Trophoblast cell (in vitro differentiated cells and primary cell): Measurements from ENCODE around the gene CYTH2.
"Not testable (repeated sequence)": the region's sequence is repeated elsewhere in the genome, so short reads cannot be mapped to it uniquely, and the experiment has no call there.

Experiments used
- DNase-seq, 2 donors: peaks; one replicate each; pipeline ENCODE4 v3.0.0-alpha.2; 2016
- H2AFZ ChIP-seq: 2 replicates; pipeline ENCODE4 v1.6.1; 2013; ENCODE audit warnings: low read length, moderate library complexity, mild to moderate bottlenecking; ENCODE audit not compliant: insufficient read depth, poor library complexity
- H2AK5ac ChIP-seq: 2 replicates; pipeline ENCODE4 v1.6.1; 2013; ENCODE audit warnings: mild to moderate bottlenecking, low read length
- H2BK120ac ChIP-seq: 2 replicates; pipeline ENCODE4 v1.6.1; 2013; ENCODE audit warnings: low read length, mild to moderate bottlenecking, moderate library complexity; ENCODE audit not compliant: insufficient read depth, poor library complexity
- H2BK12ac ChIP-seq: 2 replicates; pipeline ENCODE4 v1.6.1; 2013; ENCODE audit warnings: mild to moderate bottlenecking, low read length, moderate library complexity
- H2BK5ac ChIP-seq: 2 replicates; pipeline ENCODE4 v1.6.1; 2013; ENCODE audit warnings: low read length, low read depth, moderate library complexity, mild to moderate bottlenecking; ENCODE audit not compliant: poor library complexity
- H3K14ac ChIP-seq: 2 replicates; pipeline ENCODE4 v1.6.1; 2013; ENCODE audit warnings: mild to moderate bottlenecking, low read length
- H3K18ac ChIP-seq: 2 replicates; pipeline ENCODE4 v1.6.1; 2013; ENCODE audit warnings: mild to moderate bottlenecking, low read length
- H3K23ac ChIP-seq: 2 replicates; pipeline ENCODE4 v1.6.1; 2013; ENCODE audit warnings: low read length
- H3K27ac ChIP-seq: 2 replicates; pipeline ENCODE4 v1.5.1; 2013; ENCODE audit warnings: low read depth, mild to moderate bottlenecking, inconsistent platforms, low read length, moderate library complexity
- H3K27me3 ChIP-seq: 2 replicates; pipeline ENCODE4 v1.6.1; 2013; ENCODE audit warnings: inconsistent platforms, mild to moderate bottlenecking, low read length, moderate library complexity; ENCODE audit not compliant: insufficient read depth
- H3K36me3 ChIP-seq, 2 experiments: 1 replicate in 1 of 2; 2 replicates in 1 of 2; pipeline ENCODE4 v1.6.1; 2013; ENCODE audit warnings: low read length in 2 of 2, mild to moderate bottlenecking in 2 of 2, moderate library complexity in 1 of 2; ENCODE audit not compliant: insufficient read depth in 2 of 2, control insufficient read depth in 1 of 2
- H3K4ac ChIP-seq: 2 replicates; pipeline ENCODE4 v1.6.1; 2013; ENCODE audit warnings: low read depth, mild to moderate bottlenecking, low read length, moderate library complexity
- H3K4me1 ChIP-seq, 2 experiments: 1 replicate in 1 of 2; 2 replicates in 1 of 2; pipeline ENCODE4 v1.6.1; 2013; ENCODE audit warnings: low read length in 2 of 2, mild to moderate bottlenecking in 2 of 2, moderate library complexity in 1 of 2; ENCODE audit not compliant: insufficient read depth in 2 of 2, control insufficient read depth in 1 of 2
- H3K4me2 ChIP-seq: 2 replicates; pipeline ENCODE4 v1.6.1; 2013; ENCODE audit warnings: inconsistent platforms, mild to moderate bottlenecking, low read length, moderate library complexity
- H3K4me3 ChIP-seq: 2 replicates; pipeline ENCODE4 v1.5.1; 2013; ENCODE audit warnings: mild to moderate bottlenecking, low read depth, low read length, inconsistent platforms
- H3K79me1 ChIP-seq: one replicate; pipeline ENCODE4 v1.6.1; 2013; ENCODE audit warnings: low read length
- H3K79me2 ChIP-seq: 2 replicates; pipeline ENCODE4 v1.6.1; 2013; ENCODE audit warnings: low read length, mild to moderate bottlenecking; ENCODE audit not compliant: control insufficient read depth, insufficient read depth, poor library complexity
- H3K9ac ChIP-seq: 2 replicates; pipeline ENCODE4 v1.6.1; 2013; ENCODE audit warnings: mild to moderate bottlenecking, low read length
- H3K9me3 ChIP-seq: 2 replicates; pipeline ENCODE4 v1.6.1; 2013; ENCODE audit warnings: low read depth, mild to moderate bottlenecking, control low read depth, inconsistent platforms, low read length; ENCODE audit not compliant: insufficient read depth
- H4K12ac ChIP-seq: 2 replicates; pipeline ENCODE4 v1.6.1; 2013; ENCODE audit warnings: low read depth, mild to moderate bottlenecking, low read length, moderate library complexity
- H4K8ac ChIP-seq: 2 replicates; pipeline ENCODE4 v1.6.1; 2013; ENCODE audit warnings: low read depth, mild to moderate bottlenecking, low read length, moderate library complexity
- H4K91ac ChIP-seq: one replicate; pipeline ENCODE4 v1.6.1; 2013; ENCODE audit warnings: low read depth, mild to moderate bottlenecking, low read length, moderate library complexity
- WGBS: extraction: QIAGEN DNeasy Blood & Tissue Kit; methylation state at CpG from one replicate; pipeline ENCODE4 v1.1.7; 2013; ENCODE audit warnings: missing lambda C conversion rate; ENCODE audit not compliant: insufficient read length, insufficient coverage; ENCODE audit errors: extremely low coverage; 5-methylcytosine and 5-hydroxymethylcytosine counted together

Gene CYTH2

GRCh38 chr19:48487544-48487943 lies 18.4 kb downstream of the CYTH2 start:
- no peak overlapping the region for H2BK5ac ChIP-seq
- no peak overlapping the region for H2BK12ac ChIP-seq
- no peaks in the 10 kb centered on the region for H3K27me3 ChIP-seq
- H3K18ac ChIP-seq, result no peak overlapping the region
- H2AK5ac ChIP-seq, result no peak overlapping the region
- no peaks in the 10 kb centered on the region for H3K9me3 ChIP-seq
- H3K14ac ChIP-seq, result no peak overlapping the region
- H4K8ac ChIP-seq, result no peak overlapping the region
- H3K27ac ChIP-seq, result no peak overlapping the region
- no peak overlapping the region for H3K9ac ChIP-seq
- H3K4me3 ChIP-seq, result no peak overlapping the region
- no peak overlapping the region for H3K23ac ChIP-seq
- no peak overlapping the region for H4K12ac ChIP-seq
- WGBS, result no CpG with 5 or more reads among the region's 6 CpGs
- no peak overlapping the region for H3K4ac ChIP-seq
- H2AFZ ChIP-seq, result no peak overlapping the region
- no peaks in the 10 kb centered on the region for H3K79me1 ChIP-seq
- no peak overlapping the region for H3K4me2 ChIP-seq
- peaks cover 0 to 4% of the 10 kb centered on the region in 2 experiments for H3K4me1 ChIP-seq
- no peaks in the 10 kb centered on the region for H3K79me2 ChIP-seq
- no peak for DNase-seq
- no peak overlapping the region for H2BK120ac ChIP-seq
- H4K91ac ChIP-seq, result no peak overlapping the region
- H3K36me3 ChIP-seq, result peaks cover 0 to 4% of the 10 kb centered on the region in 2 experiments

GRCh38 chr19:48487948-48488347 lies 18.8 kb downstream of the CYTH2 start:
- no peak overlapping the region for H4K12ac ChIP-seq
- H2BK5ac ChIP-seq, result no peak overlapping the region
- no peak overlapping the region for H3K4ac ChIP-seq
- H3K4me3 ChIP-seq, result no peak overlapping the region
- H2BK120ac ChIP-seq, result no peak overlapping the region
- H2AK5ac ChIP-seq, result no peak overlapping the region
- H4K8ac ChIP-seq, result no peak overlapping the region
- H2AFZ ChIP-seq, result no peak overlapping the region
- no peak overlapping the region for H3K14ac ChIP-seq
- H3K9ac ChIP-seq, result no peak overlapping the region
- WGBS, result no CpG with 5 or more reads among the region's 8 CpGs
- DNase-seq, result peak in 1 of 2 donors; percentile 23
- no peaks in the 10 kb centered on the region for H3K27me3 ChIP-seq
- H3K79me1 ChIP-seq, result no peaks in the 10 kb centered on the region
- H3K23ac ChIP-seq, result no peak overlapping the region
- no peak overlapping the region for H4K91ac ChIP-seq
- peaks cover 0 to 4% of the 10 kb centered on the region in 2 experiments for H3K4me1 ChIP-seq
- H2BK12ac ChIP-seq, result no peak overlapping the region
- peaks cover 0 to 4% of the 10 kb centered on the region in 2 experiments for H3K36me3 ChIP-seq
- no peak overlapping the region for H3K27ac ChIP-seq
- H3K9me3 ChIP-seq, result no peaks in the 10 kb centered on the region
- no peak overlapping the region for H3K4me2 ChIP-seq
- H3K18ac ChIP-seq, result no peak overlapping the region
- H3K79me2 ChIP-seq, result no peaks in the 10 kb centered on the region

GRCh38 chr19:48488478-48488877 lies 19.3 kb downstream of the CYTH2 start:
- H3K4ac ChIP-seq, H2BK12ac ChIP-seq, H4K8ac ChIP-seq, H3K9me3 ChIP-seq, H2AK5ac ChIP-seq, H2BK5ac ChIP-seq, H3K36me3 ChIP-seq, H3K79me1 ChIP-seq, H3K79me2 ChIP-seq, DNase-seq, H3K14ac ChIP-seq, H3K4me1 ChIP-seq, H3K27me3 ChIP-seq, H3K4me2 ChIP-seq, H2AFZ ChIP-seq, H3K27ac ChIP-seq, H3K4me3 ChIP-seq, H4K12ac ChIP-seq, H3K9ac ChIP-seq, H3K18ac ChIP-seq, H2BK120ac ChIP-seq, H3K23ac ChIP-seq, H4K91ac ChIP-seq: not testable (repeated sequence)
- no CpG with 5 or more reads among the region's 7 CpGs for WGBS

- Histone ChIP-seq H3K79me2 (peaks cover 2% of the 10 kb centered on the region), H3K4me3 (no peak overlapping the region), H3K27ac (no peak overlapping the region), H3K79me1 (peaks cover 4% of the 10 kb centered on the region), H3K9ac (no peak overlapping the region), H4K91ac (no peak overlapping the region), H2AK5ac (no peak overlapping the region), H3K18ac (no peak overlapping the region), H3K4me1 (peaks cover 7 to 9% of the 10 kb centered on the region in 2 experiments), H3K36me3 (no peaks in the 10 kb centered on the region), H2BK12ac (no peak overlapping the region), H3K4me2 (no peak overlapping the region), H3K27me3 (no peaks in the 10 kb centered on the region), H4K8ac (no peak overlapping the region), H2BK120ac (no peak overlapping the region), H3K4ac (no peak overlapping the region), H2AFZ (no peak overlapping the region), H3K9me3 (no peaks in the 10 kb centered on the region), H3K23ac (no peak overlapping the region), H4K12ac (no peak overlapping the region), H2BK5ac (no peak overlapping the region), H3K14ac (no peak overlapping the region)
- peak; percentile 67 to 86 for DNase-seq
- no CpG with 5 or more reads among the region's 19 CpGs for WGBS
Measured at GRCh38 chr19:48489608-48490216, 20.5 kb downstream of the CYTH2 start.
